Mononuclear cell (primary cell): ENCODE data around the gene TNNT1. TPM values are rescaled to one million over a fixed set of nuclear protein-coding genes. Genes with fewer than 3 reads are reported as not detected.

Experiments
- H3K27me3 ChIP-seq: 2 replicates; pipeline ENCODE4 v1.6.0; 2011; ENCODE audit warnings: low read length, control low read depth; ENCODE audit not compliant: insufficient read depth
- H3K4me1 ChIP-seq: 2 replicates; pipeline ENCODE4 v1.5.1; 2011; ENCODE audit warnings: mild to moderate bottlenecking, low read length, control low read depth; ENCODE audit not compliant: insufficient read depth
- H3K4me3 ChIP-seq: 2 replicates; pipeline ENCODE4 v1.5.1; 2011; ENCODE audit warnings: mild to moderate bottlenecking, low read length, moderate library complexity
- H3K9me3 ChIP-seq: 2 replicates; pipeline ENCODE4 v1.5.1; 2011; ENCODE audit warnings: low read depth, mild to moderate bottlenecking, control low read depth, low read length
- total RNA-seq: library from RNA; depleted of rRNA; stranded (reverse); fragments of >200 nt; gene quantifications from one replicate; pipeline ENCODE4 v1.2.3, GENCODE V29; 2012

Gene TNNT1
- total RNA-seq, 1 donor: 9.7 TPM

DNA sequence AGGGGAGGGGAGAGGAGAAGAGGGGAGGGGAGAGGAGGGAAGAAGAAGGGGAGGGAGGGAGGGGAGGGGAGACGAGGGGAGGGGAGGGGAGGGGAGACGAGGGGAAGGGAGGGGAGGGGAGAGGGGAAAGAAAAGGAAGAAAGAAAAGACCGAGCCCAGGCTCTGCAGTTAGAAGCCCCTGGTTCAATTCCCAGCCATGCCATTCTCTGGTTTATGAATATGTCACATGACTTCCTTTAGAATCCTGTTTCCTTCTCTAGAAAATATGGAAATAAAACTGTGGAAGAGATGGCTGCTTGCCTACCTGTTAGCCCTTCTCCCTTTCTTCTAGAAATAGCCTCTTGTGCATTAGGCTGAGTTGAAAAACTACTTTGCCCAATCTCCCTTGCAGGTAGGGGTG lies 14.3 kb downstream of the TNNT1 start:
- H3K27me3 ChIP-seq: peaks cover 7% of the 10 kb centered on the region

DNA sequence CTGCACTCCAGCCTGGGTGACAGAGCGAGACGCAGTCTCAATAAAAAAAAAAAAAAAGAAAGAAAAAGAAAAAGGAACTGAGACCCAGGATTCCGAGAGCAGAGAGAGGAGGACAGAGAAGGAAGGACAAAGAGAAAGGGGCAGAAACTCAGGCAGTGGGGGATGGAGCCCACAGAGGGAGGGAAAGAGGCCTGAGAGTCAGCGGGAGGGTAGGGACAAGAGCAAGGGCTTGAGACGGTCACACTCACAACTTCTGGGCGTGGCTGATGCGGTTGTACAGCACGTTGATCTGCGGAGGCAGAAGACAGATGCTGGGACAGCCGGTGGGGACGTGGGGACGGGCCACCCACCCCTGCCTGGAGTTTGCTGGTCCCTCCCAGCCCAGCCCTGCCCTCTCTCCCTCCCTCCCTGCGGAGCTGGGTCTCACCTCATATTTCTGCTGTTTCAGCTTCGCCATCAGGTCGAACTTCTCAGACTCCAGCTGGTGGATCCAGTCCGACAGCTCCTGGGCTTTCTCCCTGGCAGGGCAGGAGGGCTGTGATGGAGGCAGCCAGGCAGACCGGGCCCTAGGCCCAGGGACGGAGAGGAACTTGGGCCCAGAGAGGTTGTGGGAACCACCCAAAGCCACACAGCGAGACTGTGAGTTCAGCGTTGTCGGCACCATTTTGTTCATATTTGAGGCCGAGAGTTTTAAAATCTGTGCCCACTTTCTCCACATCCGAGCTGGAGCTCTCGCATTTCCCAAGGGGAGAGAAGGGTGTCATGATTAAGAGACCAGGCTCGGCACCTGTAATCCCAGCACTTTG lies 15.2 kb downstream of the TNNT1 start:
- Histone ChIP-seq H3K4me1 (no peaks in the 10 kb centered on the region), H3K27me3 (peaks cover 7% of the 10 kb centered on the region), H3K4me3 (no peak overlapping the region), H3K9me3 (no peaks in the 10 kb centered on the region)

More for the DNA sequence above, 14.3 kb downstream of the TNNT1 start:
- no peak overlapping the region for H3K4me3 ChIP-seq
- H3K4me1 ChIP-seq: no peaks in the 10 kb centered on the region
- H3K9me3 ChIP-seq: no peaks in the 10 kb centered on the region

DNA sequence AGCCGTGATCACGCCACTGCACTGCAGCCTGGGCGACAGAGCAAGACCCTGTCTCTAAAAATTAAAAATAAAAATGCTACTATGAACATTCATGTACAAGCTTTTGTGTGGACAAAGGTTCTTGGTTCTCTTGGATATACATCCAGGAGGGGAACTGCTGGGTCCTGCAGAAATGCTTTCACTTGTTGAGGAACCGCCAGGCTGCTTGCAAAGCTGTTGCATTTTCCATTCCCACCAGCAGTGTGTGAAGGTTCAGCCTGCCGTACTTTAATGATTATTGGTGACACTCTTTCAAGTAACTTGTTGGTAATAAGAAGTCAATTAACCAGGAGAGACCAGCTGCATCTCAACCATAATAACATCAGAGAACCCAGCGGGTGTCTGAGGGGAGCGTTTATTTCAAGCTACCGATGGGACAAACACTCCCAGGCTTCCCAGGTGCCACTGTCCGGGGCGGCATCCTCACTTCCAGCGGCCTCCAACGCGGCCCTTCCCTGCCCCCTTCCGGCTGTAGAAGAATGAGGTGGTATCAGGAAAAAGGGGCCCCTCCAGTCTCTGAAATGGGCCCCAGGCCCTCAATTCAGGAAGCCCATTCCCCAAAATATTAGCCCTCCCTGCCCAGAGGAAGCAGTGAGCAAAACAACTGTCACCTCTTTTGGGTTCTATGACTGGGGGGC lies 16.4 kb downstream of the TNNT1 start:
- no peaks in the 10 kb centered on the region for H3K4me1 ChIP-seq
- peaks cover 7% of the 10 kb centered on the region for H3K27me3 ChIP-seq
- no peak overlapping the region for H3K4me3 ChIP-seq
- no peaks in the 10 kb centered on the region for H3K9me3 ChIP-seq

DNA sequence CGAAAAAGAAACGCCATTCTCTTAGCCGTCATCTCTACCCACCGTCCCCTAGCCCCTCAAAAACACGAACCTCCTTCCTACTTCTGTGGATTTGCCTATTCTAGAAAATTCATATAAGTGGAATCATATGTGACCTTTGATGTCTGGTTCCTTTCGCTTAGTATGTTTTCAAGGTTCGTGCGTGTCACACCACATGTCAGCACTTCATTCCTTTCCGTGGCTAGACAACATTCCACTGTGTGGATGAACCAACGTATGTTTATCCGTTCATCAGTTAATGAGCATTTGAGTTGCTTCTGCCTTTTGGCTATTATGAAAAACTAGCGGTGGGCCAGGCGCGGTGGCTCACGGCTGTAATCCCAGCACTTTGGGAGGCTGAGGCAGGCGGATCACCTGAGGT lies 17.6 kb downstream of the TNNT1 start:
- Histone ChIP-seq H3K4me3 (no peak overlapping the region), H3K9me3 (no peaks in the 10 kb centered on the region), H3K27me3 (peaks cover 7% of the 10 kb centered on the region), H3K4me1 (no peaks in the 10 kb centered on the region)

DNA sequence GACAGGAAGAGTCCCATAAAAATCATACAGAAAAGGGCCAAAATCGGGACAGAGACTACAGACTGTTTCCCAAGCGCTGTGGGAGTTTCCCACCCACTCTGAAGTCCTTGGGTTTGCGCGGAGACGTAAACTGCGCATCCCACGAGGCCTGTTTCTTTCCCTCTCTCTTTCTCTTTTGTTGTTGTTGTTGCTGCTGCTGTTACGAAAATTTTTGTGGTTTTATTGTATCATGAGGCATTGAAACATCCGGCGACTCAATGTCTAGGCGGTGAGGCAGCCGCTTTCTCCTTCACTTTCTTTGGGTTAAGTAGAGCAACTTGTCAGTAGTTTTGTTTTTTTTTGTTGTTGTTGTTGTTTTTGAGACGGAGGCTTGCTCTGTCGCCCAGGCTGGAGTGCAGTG lies 30.0 kb downstream of the TNNT1 start:
- no peaks in the 10 kb centered on the region for H3K9me3 ChIP-seq

DNA sequence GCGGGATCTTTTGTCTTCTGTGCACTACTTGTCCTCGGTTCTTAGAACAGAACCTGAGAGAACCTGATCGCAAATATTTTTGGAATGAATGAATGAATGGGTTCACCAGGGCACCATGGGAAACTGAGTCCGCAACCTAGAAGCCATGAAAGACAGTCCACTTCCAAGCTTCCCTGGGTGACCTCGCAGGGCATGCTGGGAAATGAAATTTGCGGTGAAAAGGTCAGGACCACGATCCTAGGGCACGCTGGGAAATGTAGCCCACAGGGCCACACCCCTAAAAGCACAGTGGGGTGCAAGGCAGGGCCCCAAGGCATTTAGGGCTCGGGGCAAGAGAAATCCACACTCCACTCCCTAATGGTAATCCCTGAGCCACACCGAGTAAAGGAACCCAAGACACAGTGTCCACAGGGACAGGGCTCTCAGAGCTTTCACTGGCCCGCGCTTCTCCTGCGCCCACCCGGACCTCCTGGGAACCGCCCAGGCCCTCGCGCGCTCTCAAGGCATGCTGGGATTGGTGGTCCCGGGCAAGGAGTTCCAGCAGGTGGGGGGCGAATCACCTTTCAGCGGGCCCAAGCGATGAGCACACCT lies 30.5 kb downstream of the TNNT1 start:
- no peaks in the 10 kb centered on the region for H3K9me3 ChIP-seq
- H3K4me1 ChIP-seq: peaks cover 30% of the 10 kb centered on the region
- H3K4me3 ChIP-seq: peak overlapping the region; percentile 60
- H3K27me3 ChIP-seq: no peaks in the 10 kb centered on the region

More for the DNA sequence above, 30.0 kb downstream of the TNNT1 start:
- H3K27me3 ChIP-seq: no peaks in the 10 kb centered on the region
- H3K4me3 ChIP-seq: no peak overlapping the region
- peaks cover 30% of the 10 kb centered on the region for H3K4me1 ChIP-seq

DNA sequence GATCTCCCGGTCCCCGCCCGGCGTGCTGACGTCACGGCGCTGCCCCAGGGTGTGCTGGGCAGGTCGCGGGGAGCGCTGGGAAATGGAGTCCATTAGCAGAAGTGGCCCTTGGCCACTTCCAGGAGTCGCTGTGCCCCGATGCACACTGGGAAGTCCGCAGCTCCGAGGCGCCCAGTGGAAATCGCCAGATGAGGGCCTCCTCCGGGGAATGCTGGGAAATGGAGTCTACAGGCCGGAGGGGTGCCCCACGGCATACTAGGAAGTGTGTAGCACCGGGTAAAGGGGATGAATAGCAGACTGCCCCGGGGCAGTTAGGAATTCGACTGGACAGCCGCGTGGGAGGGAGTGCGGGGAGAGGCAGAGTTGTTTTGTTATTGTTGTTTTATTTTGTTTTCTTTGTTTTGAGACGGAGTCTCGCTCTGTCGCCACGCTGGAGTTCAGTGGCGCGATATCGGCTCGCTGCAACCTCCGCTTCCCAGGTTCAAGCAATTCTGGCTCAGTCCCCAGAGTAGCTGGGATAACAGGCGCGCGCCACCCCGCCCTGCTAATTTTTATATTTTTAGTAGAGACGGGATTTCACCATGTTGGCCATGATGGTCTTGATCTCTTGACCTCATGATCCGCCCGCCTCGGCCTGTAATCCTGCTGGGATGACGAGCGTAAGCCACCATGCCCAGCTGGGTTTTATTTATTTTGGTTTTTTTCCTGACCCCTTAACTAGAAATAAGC lies 31.2 kb downstream of the TNNT1 start:
- no peaks in the 10 kb centered on the region for H3K9me3 ChIP-seq
- peak overlapping the region; percentile 60 for H3K4me3 ChIP-seq
- no peaks in the 10 kb centered on the region for H3K27me3 ChIP-seq
- H3K4me1 ChIP-seq: peaks cover 30% of the 10 kb centered on the region

DNA sequence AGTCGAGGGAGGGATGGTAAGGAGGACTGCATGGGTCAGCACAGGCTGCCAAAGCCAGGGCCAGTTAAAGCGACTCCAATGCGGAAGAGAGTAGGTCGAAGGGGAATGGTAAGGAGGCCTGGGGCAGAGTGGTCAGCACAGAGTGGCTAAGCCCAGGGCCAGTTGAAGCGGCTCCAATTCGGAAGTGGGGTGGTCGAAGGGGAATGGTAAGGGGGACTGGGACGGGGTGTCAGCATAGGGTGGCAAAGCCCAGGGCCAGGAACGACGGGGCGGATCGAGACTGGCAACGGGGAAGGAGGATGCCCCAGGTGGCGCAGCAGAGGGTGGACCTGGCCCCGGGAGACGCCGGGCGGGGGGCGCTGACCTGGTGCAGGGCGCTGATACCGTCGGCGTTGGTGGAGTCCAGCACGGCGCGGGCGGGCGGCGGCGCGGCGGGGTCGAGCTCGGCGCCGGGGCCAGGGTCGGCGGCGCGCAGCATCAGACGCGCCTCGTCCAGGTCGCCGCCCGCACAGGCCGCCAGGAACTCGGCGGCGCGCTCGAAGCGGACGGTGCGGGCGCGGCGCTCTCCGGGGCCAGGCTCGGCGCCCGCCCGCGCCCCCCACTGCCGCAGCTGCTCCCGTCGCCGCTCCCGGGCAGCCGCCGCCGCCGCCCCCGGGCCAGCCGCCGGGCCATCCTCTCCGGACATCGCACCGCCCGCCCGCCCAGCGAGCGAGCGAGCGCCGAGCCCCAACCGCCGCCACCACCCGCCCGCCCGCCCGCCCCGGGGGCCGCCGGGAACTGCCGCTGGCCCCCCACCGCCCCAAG lies 31.9 kb downstream of the TNNT1 start, which contains the start of gene PPP1R12C:
Gene PPP1R12C (minus strand): TSS at position 779 of the 804 bp plus-strand sequence. CDS start 94 bp downstream, at position 685.
- no peaks in the 10 kb centered on the region for H3K9me3 ChIP-seq
- peaks cover 30% of the 10 kb centered on the region for H3K4me1 ChIP-seq
- H3K4me3 ChIP-seq: peak within 1 kb of the TSS; percentile 68
- no peaks in the 10 kb centered on the region for H3K27me3 ChIP-seq

DNA sequence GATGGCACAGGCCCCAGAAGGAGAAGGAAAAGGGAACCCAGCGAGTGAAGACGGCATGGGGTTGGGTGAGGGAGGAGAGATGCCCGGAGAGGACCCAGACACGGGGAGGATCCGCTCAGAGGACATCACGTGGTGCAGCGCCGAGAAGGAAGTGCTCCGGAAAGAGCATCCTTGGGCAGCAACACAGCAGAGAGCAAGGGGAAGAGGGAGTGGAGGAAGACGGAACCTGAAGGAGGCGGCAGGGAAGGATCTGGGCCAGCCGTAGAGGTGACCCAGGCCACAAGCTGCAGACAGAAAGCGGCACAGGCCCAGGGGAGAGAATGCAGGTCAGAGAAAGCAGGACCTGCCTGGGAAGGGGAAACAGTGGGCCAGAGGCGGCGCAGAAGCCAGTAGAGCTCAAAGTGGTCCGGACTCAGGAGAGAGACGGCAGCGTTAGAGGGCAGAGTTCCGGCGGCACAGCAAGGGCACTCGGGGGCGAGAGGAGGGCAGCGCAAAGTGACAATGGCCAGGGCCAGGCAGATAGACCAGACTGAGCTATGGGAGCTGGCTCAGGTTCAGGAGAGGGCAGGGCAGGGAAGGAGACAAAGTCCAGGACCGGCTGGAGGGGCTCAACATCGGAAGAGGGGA lies 32.7 kb downstream of the TNNT1 start:
- Histone ChIP-seq H3K4me3 (peak overlapping the region; percentile 68), H3K27me3 (no peaks in the 10 kb centered on the region), H3K9me3 (no peaks in the 10 kb centered on the region)

DNA sequence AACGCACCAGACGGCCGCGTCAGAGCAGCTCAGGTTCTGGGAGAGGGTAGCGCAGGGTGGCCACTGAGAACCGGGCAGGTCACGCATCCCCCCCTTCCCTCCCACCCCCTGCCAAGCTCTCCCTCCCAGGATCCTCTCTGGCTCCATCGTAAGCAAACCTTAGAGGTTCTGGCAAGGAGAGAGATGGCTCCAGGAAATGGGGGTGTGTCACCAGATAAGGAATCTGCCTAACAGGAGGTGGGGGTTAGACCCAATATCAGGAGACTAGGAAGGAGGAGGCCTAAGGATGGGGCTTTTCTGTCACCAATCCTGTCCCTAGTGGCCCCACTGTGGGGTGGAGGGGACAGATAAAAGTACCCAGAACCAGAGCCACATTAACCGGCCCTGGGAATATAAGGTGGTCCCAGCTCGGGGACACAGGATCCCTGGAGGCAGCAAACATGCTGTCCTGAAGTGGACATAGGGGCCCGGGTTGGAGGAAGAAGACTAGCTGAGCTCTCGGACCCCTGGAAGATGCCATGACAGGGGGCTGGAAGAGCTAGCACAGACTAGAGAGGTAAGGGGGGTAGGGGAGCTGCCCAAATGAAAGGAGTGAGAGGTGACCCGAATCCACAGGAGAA lies 33.5 kb downstream of the TNNT1 start:
- Histone ChIP-seq H3K4me3 (no peak overlapping the region), H3K4me1 (peaks cover 30% of the 10 kb centered on the region), H3K9me3 (no peaks in the 10 kb centered on the region), H3K27me3 (no peaks in the 10 kb centered on the region)

More for the DNA sequence above, 32.7 kb downstream of the TNNT1 start:
- H3K4me1 ChIP-seq: peaks cover 30% of the 10 kb centered on the region

DNA sequence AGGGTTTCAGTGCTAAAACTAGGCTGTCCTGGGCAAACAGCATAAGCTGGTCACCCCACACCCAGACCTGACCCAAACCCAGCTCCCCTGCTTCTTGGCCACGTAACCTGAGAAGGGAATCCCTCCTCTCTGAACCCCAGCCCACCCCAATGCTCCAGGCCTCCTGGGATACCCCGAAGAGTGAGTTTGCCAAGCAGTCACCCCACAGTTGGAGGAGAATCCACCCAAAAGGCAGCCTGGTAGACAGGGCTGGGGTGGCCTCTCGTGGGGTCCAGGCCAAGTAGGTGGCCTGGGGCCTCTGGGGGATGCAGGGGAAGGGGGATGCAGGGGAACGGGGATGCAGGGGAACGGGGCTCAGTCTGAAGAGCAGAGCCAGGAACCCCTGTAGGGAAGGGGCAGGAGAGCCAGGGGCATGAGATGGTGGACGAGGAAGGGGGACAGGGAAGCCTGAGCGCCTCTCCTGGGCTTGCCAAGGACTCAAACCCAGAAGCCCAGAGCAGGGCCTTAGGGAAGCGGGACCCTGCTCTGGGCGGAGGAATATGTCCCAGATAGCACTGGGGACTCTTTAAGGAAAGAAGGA lies 34.4 kb downstream of the TNNT1 start:
- Histone ChIP-seq H3K27me3 (no peaks in the 10 kb centered on the region), H3K4me1 (peaks cover 30% of the 10 kb centered on the region), H3K9me3 (no peaks in the 10 kb centered on the region)

DNA sequence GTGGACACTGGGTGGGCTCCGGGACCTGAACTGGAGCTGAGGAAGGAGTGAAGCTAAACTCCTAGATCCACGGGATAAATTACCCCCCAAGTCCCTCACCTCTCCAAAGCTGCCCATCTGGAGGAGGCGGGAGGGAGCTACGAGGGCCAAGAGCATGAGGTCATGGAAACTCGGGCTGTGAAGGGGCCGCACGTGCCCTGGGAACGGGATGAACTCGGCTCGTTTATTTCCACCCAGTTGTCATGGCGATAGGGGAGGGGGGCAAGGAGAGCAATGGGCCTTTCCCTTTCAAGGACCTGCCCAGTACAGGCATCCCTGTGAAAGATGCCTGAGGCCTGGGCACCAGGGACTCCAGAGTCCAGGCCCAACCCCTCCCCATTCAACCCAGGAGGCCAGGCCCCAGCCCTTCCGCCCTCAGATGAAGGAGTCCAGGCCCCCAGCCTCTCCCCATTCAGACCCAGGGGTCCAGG lies 35.4 kb downstream of the TNNT1 start:
- H3K4me1 ChIP-seq: peaks cover 25% of the 10 kb centered on the region
- no peak overlapping the region for H3K4me3 ChIP-seq
- no peaks in the 10 kb centered on the region for H3K9me3 ChIP-seq
- no peaks in the 10 kb centered on the region for H3K27me3 ChIP-seq

More for the DNA sequence above, 34.4 kb downstream of the TNNT1 start:
- H3K4me3 ChIP-seq: no peak overlapping the region
